DOHH2 (cell line): ENCODE measurements around the gene FBP1.

Source experiments
- EZH2phosphoT487 ChIP-seq: fragments of 200-600 bp; sonication (generic); IDR thresholded peaks from 2 replicates; pipeline ENCODE4 v1.6.1; 2017; ENCODE audit warnings: borderline replicate concordance, mild to moderate bottlenecking, antibody characterized with exemption, low read length, moderate library complexity, mixed read lengths
- TF ChIP-seq, protein P1 (sequence below): fragments of 200-600 bp; sonication (generic); IDR thresholded peaks from one replicate; pipeline ENCODE4 v1.5.1; 2014; ENCODE audit warnings: antibody characterized with exemption, mild to moderate bottlenecking, low read depth, low read length; ENCODE audit not compliant: poor library complexity, severe bottlenecking

DNA sequence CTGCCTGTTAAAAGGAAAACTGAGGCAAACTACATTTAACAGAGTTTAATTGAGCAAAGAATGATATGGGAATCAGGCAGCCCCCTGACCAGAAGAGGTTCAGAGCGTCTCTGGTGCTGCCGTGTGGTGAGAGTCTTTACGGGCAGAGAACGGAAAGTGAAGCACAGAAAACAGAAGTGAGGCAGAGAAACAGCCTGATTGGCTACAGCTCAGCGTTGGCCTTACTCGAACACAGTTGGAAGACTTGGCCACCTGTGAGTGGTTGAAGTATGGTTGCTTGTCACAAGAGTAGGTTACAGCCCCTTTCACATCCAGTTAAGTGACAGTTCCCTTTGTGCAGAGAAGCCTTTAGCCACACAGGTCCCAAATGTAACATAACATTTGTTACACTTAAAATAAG is 16.9 kb upstream of the FBP1 start:
- TF ChIP-seq, protein P1, sequence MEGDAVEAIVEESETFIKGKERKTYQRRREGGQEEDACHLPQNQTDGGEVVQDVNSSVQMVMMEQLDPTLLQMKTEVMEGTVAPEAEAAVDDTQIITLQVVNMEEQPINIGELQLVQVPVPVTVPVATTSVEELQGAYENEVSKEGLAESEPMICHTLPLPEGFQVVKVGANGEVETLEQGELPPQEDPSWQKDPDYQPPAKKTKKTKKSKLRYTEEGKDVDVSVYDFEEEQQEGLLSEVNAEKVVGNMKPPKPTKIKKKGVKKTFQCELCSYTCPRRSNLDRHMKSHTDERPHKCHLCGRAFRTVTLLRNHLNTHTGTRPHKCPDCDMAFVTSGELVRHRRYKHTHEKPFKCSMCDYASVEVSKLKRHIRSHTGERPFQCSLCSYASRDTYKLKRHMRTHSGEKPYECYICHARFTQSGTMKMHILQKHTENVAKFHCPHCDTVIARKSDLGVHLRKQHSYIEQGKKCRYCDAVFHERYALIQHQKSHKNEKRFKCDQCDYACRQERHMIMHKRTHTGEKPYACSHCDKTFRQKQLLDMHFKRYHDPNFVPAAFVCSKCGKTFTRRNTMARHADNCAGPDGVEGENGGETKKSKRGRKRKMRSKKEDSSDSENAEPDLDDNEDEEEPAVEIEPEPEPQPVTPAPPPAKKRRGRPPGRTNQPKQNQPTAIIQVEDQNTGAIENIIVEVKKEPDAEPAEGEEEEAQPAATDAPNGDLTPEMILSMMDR = no peak
- TF ChIP-seq EZH2phosphoT487 = no peak
